ENCODE data around the gene RPS25.
"Not testable (repeated sequence)": the region's sequence is repeated elsewhere in the genome, so short reads cannot be mapped to it uniquely, and the experiment has no call there.

RPS25 gene

DNA sequence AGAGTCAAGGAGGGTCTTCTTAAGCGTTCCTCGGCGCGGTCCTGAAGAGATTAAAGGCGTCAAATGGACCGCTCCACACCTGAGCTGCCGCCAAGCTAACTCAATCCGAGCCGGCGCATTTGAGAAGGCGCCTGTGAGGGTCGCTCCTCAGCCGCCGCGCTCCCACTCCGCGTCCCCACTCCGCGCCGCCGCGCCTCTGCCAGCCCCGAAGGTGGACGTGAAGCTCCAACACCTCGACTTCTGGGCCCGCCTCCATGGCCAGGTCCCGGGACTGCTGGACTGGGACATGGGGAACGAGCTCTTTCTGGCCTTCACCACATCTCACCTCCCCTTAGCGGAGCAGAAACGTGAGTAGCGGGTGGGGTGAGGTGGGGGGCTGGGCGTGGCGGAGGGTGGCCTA is 46.5 kb downstream of the RPS25 start, which contains the start of gene FOXR1:
Gene FOXR1, plus strand, starts transcription at position 116 of the 400 bp plus-strand sequence. Its CDS starts 171 bp downstream, at position 287.
- no peak for DNase-seq (ENCODE audit: low read depth in 2 of 2)

GRCh38 chr11:118969508-118969907 is 48.6 kb downstream of the RPS25 start:
- DNase-seq (ENCODE audit: low read depth in 2 of 2): not testable (repeated sequence)

Measured in activated CD4-positive, alpha-beta T cell treated with anti-CD3 and anti-CD28 coated beads for 24 hours (primary cell).